Hippocampal formation (tissue), 2 donors: ENCODE results near the gene PAN2.
A peak's percentile ranks its signal among the peaks of the same experiment; 100 is the strongest.
"Not testable (repeated sequence)": the region's sequence is repeated elsewhere in the genome, so short reads cannot be mapped to it uniquely, and the experiment has no call there.

Experiments used
- DNase-seq, 2 donors: peaks; one replicate each; lab custom pipeline; 2025; lab: John Stamatoyannopoulos, UW

The PAN2 gene

DNA sequence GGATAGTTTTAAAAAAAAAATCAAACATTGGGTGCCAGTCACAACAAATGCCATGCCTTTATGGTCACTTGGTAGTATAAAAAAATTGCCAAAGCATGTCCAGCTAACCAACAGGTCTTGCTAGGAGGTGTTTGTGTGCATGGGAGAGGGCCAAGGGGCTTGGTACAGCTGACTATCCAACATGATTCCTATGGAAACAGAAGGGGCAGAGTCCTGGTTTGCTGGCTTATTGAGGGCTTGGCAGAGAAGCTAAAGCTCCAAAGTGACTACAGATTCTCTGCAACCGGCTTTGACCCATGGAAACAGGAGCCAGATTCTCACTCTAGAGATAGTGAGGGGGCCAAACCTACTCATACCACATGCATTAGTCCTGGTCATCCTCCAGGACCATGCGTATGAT lies 61.3 kb downstream of the PAN2 start:
- DNase-seq: not testable (repeated sequence)

DNA sequence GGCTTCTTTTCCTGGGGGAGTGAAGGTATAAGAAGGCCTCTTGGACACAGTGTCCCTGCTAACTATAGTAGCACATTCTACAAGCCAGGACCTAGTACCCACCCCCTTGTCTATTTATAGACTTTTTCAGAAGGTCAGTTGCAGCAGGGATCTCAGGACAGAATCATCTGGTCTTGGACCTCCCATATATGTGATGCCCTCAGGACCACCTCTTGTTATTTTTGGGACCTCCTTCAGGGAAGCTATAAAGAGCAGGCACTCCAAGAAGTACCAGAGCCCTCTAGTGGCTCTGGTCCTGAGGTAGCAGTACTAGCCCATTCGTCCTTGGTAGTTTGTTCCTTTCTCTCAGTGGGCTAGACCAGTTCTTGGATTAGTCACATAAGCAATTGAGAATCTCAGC lies 62.8 kb downstream of the PAN2 start:
- DNase-seq: no peak

DNA sequence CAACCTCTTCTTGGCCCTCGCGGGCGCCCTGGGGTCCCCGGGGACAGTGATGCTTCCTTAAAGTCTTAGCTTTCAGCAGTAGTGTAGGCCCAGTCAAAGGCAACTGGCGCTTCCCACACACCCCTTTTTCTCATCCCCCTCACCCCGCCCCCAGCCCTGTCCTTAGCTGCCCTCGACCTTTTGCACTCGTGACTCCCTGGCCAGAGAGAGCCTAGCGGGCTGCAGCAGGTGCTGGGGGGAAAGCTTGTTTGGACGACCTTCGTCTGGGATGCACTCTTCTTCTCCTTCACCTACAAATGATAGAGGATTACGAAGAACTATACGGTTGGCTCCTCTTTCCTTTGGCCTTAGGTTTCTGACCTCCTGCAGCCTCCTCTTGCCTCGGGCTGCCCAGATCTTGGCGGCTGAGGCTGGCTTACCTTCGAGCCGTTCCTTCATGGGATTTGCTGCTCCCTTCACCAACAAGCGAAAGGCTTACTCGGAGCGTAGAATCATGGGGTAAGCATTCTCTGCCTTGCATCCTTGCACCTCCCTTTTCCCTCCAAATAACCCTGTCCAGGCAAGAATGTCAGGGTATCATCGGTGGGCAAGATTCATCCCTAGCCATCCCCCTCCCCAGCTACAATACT lies 66.2 kb downstream of the PAN2 start:
- DNase-seq: no peak

DNA sequence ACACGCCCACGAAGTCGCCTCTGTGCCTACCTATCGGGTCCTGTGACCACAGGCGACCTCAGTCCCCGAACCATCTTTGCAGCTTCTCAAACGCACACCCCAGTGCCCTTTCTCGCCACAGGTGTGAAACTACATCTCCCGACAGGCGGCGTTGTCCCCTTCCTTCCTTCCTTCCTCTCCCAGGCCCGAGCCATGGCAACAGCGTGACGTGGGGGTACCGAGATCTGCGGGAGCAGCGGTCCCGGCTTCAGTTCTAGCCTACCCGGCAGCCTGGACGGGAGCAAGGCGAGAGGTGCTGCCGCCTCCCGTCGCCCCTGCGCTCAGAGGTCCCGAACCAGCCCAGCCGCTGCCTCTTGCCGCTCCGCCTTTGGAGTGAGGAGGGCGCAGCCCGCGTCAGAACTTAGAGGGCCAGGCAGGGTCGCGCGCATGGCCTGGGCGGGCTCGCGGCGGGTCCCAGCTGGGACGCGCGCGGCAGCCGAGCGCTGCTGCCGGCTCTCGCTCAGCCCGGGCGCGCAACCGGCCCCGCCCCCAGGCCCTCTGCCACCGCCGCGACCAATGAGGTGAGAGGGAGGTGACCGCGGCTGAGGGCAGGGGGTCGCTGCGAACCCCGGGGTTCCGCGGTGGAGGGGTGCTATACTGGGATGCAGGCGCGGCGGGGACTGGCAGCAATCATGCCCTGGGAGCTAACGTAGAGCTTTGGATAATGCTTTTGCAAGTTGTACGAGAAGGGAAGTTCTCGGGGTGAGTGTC lies 66.9 kb downstream of the PAN2 start, which contains the start of gene COQ10A:
Gene COQ10A, plus strand, starts transcription at position 250 of the 750 bp plus-strand sequence. Its CDS starts 177 bp downstream, at position 427.
- peak; percentile 81 to 85 for DNase-seq
